Right cardiac atrium (tissue), 5 donors: Measurements from ENCODE around the gene INSRR. TPM values are rescaled to one million over a fixed set of nuclear protein-coding genes. Genes with fewer than 3 reads are reported as not detected.

Experiments used
- ATAC-seq, 2 donors: fragments of 200-7000 bp; cut with Tn5 transposase; one replicate each; pipeline versions ENCODE4 v1.8.0 to v1.9.1; 2020; ENCODE audit warnings: moderate library complexity in 2 of 2, mild to moderate bottlenecking in 1 of 2
- DNase-seq, 3 donors: peaks; one replicate each; pipeline ENCODE4 v3.0.0-alpha.2; 2020
- H3K27ac ChIP-seq: one replicate; pipeline ENCODE4 v1.5.1; 2013; ENCODE audit warnings: mild to moderate bottlenecking, low read length, control low read depth, moderate library complexity
- H3K27me3 ChIP-seq: one replicate; pipeline ENCODE4 v1.6.1; 2013; ENCODE audit not compliant: control insufficient read depth, insufficient read depth
- H3K4me1 ChIP-seq: one replicate; pipeline ENCODE4 v1.6.1; 2013; ENCODE audit warnings: low read length; ENCODE audit not compliant: control insufficient read depth, insufficient read depth
- H3K4me3 ChIP-seq: one replicate; pipeline ENCODE4 v1.5.1; 2013; ENCODE audit warnings: low read length, control low read depth
- H3K9me3 ChIP-seq: one replicate; pipeline ENCODE4 v1.6.1; 2013; ENCODE audit warnings: low read length; ENCODE audit not compliant: control insufficient read depth
- WGBS: extraction: QIAGEN DNeasy Blood & Tissue Kit; methylation state at CpG from one replicate; pipeline ENCODE4 v1.1.7; 2013; 5-methylcytosine and 5-hydroxymethylcytosine counted together
- intact Hi-C, 4 donors: fragments of 100-400 bp; cut with DNase I; formaldehyde crosslinking; loops; one replicate each; pipeline versions ENCODE4 v1.11.0 to v1.14.0; 2022 to 2023
- polyA plus RNA-seq: library from polyadenylated mRNA; stranded (reverse); fragments of 200-250 nt; gene quantifications from one replicate; pipeline ENCODE4 v1.2.3, GENCODE V29; 2013
- total RNA-seq, 4 donors: library from RNA; stranded (reverse); fragmentation: NEBNext Ultra II Directional; extraction: Animal tissue kit (Norgen Biotek cat#: 25700); gene quantifications; one replicate each; pipeline ENCODE4 v1.2.1, GENCODE V29; 2021
- donor health status: healthy with polysubstance abuse.
- donor health status: DM: no; HTN: yes; CAD: no.
- donor health status: DM: no; HTN: no; CAD: no.
- donor health status: DM: no; HTN: yes; CAD: no; lungs with severe emphysema.
- donor health status: DM: yes; HTN: yes; CAD: no.

The INSRR gene
- total and polyA plus RNA-seq, 5 donors = 0.03 to 0.07 (median 0.06) TPM

GRCh38 chr1:156893048-156893953 is 34.4 kb upstream of the INSRR start, which contains the start of gene PEAR1:
PEAR1 (plus strand) TSS chr1:156893718; CDS start chr1:156903927, 10,209 bp downstream.
- DNase-seq (peak; percentile 81 to 91 (median 90)), ATAC-seq (peak; percentile 42 to 65)
- no peaks in the 10 kb centered on the region for H3K4me1 ChIP-seq
- H3K27ac ChIP-seq = peak within 1 kb of the TSS; percentile 89
- no peaks in the 10 kb centered on the region for H3K27me3 ChIP-seq
- peak within 1 kb of the TSS; percentile 47 for H3K4me3 ChIP-seq
- intact Hi-C loops = loop anchor here in 2 of 4 donors (2.0 to 5.0 kb wide), 2 partner anchors 26 to 34 kb away; no protein-coding TSS in a partner anchor
- H3K9me3 ChIP-seq = no peaks in the 10 kb centered on the region
- WGBS = 7% methylated on average over 59 of the region's 60 CpGs

DNA sequence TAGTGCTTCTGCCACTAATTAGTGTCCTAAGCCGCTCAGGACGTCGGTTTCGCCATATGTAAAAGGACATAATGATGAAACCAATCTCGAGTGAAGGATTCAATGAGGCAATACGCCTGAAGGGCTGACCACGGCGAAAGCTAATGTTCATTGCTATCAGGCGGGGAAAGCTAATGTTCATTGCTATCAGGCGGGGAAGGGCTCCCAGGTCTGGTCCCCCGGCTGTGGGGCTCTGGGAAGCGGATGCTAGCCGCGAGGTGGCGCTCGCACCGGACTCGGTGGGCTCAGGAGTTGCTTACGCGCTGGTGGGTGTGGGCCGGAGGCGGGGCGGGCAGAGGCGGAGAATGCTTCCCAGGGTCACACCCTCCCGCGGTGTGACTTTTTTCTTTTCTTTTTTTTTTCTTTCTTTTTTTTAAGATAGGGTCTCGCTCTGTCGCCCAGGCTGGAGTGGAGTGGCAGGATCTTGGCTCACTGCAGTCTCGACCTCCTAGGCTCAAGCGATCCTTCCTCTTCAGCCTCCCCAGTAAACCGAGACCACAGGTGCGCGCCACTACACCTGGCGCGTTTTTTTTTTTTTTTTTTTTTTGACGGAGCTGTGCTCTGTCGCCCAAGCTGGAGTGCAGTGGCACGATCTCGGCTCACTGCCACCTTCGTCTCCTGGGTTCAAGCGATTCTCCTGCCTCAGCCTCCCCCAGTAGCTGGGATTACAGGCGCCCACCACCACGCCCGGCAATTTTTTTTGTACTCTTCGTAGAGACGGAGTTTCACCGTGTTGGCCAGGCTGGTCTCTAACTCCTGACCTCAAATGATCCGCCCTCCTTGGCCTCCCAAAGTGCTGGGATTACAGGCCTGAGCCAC is 33.5 kb upstream of the INSRR start:
- Histone ChIP-seq H3K4me1 (no peaks in the 10 kb centered on the region), H3K9me3 (no peaks in the 10 kb centered on the region), H3K4me3 (peak overlapping the region; percentile 24), H3K27me3 (no peaks in the 10 kb centered on the region), H3K27ac (peak overlapping the region; percentile 31)
- peak; percentile 89 to 90 for ATAC-seq
- 3% methylated on average over 48 of the region's 48 CpGs for WGBS
- intact Hi-C loops = loop anchor here in 2 of 4 donors (2.0 to 5.0 kb wide), 2 partner anchors 26 to 35 kb away; no protein-coding TSS in a partner anchor
- DNase-seq = peak; percentile 96 to 98 (median 98)

DNA sequence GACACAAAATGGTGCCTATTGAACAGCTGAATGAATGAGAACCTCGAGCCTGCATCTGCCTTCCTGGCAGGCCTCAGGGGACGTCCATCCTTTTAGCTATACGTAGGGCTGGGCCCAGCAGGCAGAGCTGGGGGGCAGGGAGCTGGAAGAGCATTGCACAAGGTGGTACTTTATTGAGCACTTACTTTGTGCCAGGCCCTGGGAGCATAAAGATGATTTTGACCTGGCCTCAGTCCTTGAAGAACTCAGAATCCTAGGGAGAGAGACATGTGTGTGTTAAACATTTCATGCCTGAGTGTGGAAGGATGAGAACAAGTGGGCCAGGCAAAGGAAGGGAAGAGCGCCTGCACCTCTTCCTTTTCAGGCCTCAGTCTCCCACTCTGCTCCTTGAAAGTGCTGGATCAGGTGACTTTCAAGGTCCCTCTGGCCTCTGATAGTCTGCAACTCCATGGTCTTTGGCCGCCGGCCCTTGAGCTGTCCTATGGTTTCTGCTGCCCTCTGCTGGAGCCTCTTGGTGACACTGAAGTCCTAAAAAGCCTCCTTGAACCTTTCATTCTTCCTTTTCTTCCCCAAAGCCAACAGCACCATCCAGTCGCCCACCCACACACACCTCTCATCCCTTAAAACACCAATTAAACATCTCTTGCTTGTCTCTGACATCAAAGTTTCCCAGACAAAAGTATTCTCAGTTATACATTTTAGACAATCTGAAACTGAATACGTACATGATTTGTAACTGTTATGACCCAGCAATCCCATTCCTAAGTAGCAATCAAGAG is 31.1 kb upstream of the INSRR start:
- no peaks in the 10 kb centered on the region for H3K27me3 ChIP-seq
- peak; percentile 83 to 95 (median 87) for DNase-seq
- peak in 1 of 2 donors; percentile 27 for ATAC-seq
- 39% methylated on average over 8 of the region's 8 CpGs for WGBS
- H3K4me3 ChIP-seq = no peak overlapping the region
- no peaks in the 10 kb centered on the region for H3K4me1 ChIP-seq
- no peaks in the 10 kb centered on the region for H3K9me3 ChIP-seq
- intact Hi-C loops = loop anchor here in 2 of 4 donors (1.0 to 10.0 kb wide), 4 partner anchors 37 to 205 kb away; no protein-coding TSS in a partner anchor
- no peak overlapping the region for H3K27ac ChIP-seq

DNA sequence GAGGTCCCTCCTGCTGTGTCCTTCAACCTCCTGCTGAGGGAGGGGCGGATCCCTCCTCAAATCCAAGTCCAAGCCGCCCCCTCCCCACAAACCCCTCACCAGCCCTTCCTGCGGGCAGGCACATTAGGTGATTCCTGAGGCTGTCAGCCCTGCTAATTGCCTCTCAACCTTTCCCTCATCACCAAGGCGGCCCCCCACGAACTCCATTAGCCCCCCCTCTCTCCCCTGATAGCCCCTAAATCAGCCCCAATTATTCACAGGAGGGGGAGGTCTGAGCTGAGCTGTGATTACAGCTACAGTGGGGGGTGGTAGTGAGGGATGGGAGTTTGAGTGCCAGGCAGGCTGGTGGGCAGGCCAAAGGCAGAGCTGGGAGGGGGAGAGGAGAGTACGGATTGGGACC is 28.8 kb upstream of the INSRR start:
- intact Hi-C loops = loop anchor here in 2 of 4 donors (10.0 kb wide), 2 partner anchors 193 to 203 kb away; no protein-coding TSS in a partner anchor
- H3K9me3 ChIP-seq = no peaks in the 10 kb centered on the region
- no peak overlapping the region for H3K4me3 ChIP-seq
- ATAC-seq = no peak
- peak in 1 of 3 donors; percentile 28 for DNase-seq
- WGBS = 55% methylated on average over 6 of the region's 6 CpGs
- H3K4me1 ChIP-seq = no peaks in the 10 kb centered on the region
- no peak overlapping the region for H3K27ac ChIP-seq
- H3K27me3 ChIP-seq = no peaks in the 10 kb centered on the region

DNA sequence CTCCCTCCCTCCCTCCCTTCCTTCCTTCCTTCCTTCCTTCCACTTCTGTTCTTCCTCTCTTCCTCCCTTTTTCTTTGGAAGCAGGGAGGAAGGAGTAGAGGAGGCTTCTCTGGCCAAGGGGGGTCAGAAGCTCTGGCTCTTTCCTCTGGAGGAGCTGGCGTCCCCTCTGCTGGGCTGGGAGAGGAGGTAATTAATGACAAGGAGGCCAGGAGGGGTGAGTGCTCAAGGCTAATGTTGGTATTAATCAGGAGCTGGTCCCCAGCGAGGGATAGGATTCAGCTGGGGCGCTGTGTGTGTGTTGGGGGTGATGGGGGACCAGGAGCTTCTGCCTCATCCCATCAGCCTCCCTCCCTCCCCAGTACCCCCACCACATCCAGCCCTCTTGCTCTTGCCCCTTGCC is 28.4 kb upstream of the INSRR start:
- no peaks in the 10 kb centered on the region for H3K27me3 ChIP-seq
- no peak overlapping the region for H3K27ac ChIP-seq
- no peaks in the 10 kb centered on the region for H3K9me3 ChIP-seq
- WGBS = 45% methylated on average over 3 of the region's 3 CpGs
- DNase-seq = peak in 1 of 3 donors; percentile 9
- no peak for ATAC-seq
- intact Hi-C loops = loop anchor here in 2 of 4 donors (10.0 kb wide), 2 partner anchors 193 to 203 kb away; no protein-coding TSS in a partner anchor
- H3K4me1 ChIP-seq = no peaks in the 10 kb centered on the region
- no peak overlapping the region for H3K4me3 ChIP-seq

GRCh38 chr1:156886583-156887281 is 27.8 kb upstream of the INSRR start:
- intact Hi-C loops = loop anchor here in 2 of 4 donors (10.0 kb wide), 2 partner anchors 192 to 202 kb away; no protein-coding TSS in a partner anchor
- peak in 1 of 3 donors; percentile 9 for DNase-seq

GRCh38 chr1:156885880-156886355 is 27.0 kb upstream of the INSRR start:
- Histone ChIP-seq H3K27ac (no peak overlapping the region), H3K4me1 (no peaks in the 10 kb centered on the region), H3K9me3 (no peaks in the 10 kb centered on the region), H3K27me3 (no peaks in the 10 kb centered on the region), H3K4me3 (no peak overlapping the region)
- DNase-seq = peak in 2 of 3 donors; percentile 14 to 30
- no peak for ATAC-seq
- 68% methylated on average over 13 of the region's 13 CpGs for WGBS
- intact Hi-C loops = loop anchor here in 2 of 4 donors (10.0 kb wide), 2 partner anchors 191 to 201 kb away; no protein-coding TSS in a partner anchor

More at GRCh38 chr1:156886583-156887281, 27.8 kb upstream of the INSRR start:
- Histone ChIP-seq H3K9me3 (no peaks in the 10 kb centered on the region), H3K27me3 (no peaks in the 10 kb centered on the region), H3K4me1 (no peaks in the 10 kb centered on the region), H3K4me3 (no peak overlapping the region), H3K27ac (no peak overlapping the region)
- WGBS = 37% methylated on average over 6 of the region's 6 CpGs
- ATAC-seq = no peak

- Histone ChIP-seq H3K4me1 (no peaks in the 10 kb centered on the region), H3K27me3 (no peaks in the 10 kb centered on the region), H3K9me3 (no peaks in the 10 kb centered on the region), H3K27ac (no peak overlapping the region), H3K4me3 (no peak overlapping the region)
- DNase-seq = no peak
- ATAC-seq = no peak
- 29% methylated on average over 1 of the region's 1 CpG for WGBS
- intact Hi-C loops = loop anchor here in 2 of 4 donors (10.0 kb wide), 2 partner anchors 191 to 201 kb away; no protein-coding TSS in a partner anchor
Measured at GRCh38 chr1:156885314-156885713, 26.4 kb upstream of the INSRR start.

GRCh38 chr1:156884560-156885184 is 25.8 kb upstream of the INSRR start:
- 55% methylated on average over 10 of the region's 10 CpGs for WGBS
- ATAC-seq = no peak
- no peak overlapping the region for H3K27ac ChIP-seq
- no peak overlapping the region for H3K4me3 ChIP-seq
- H3K4me1 ChIP-seq = no peaks in the 10 kb centered on the region
- H3K27me3 ChIP-seq = no peaks in the 10 kb centered on the region
- no peaks in the 10 kb centered on the region for H3K9me3 ChIP-seq
- intact Hi-C loops = loop anchor here in 2 of 4 donors (10.0 kb wide), 2 partner anchors 190 to 200 kb away; no protein-coding TSS in a partner anchor
- peak in 2 of 3 donors; percentile 15 to 42 for DNase-seq
